ENCODE results near the gene NPHP4. TPM values are rescaled to one million over a fixed set of nuclear protein-coding genes. Genes with fewer than 3 reads are reported as not detected.

Gene NPHP4
- total and polyA plus RNA-seq, 2 donors (not counting 3 experiments of a cell fraction or from before 2014, with no cell fraction given), result 4.4 to 11.7 TPM

DNA sequence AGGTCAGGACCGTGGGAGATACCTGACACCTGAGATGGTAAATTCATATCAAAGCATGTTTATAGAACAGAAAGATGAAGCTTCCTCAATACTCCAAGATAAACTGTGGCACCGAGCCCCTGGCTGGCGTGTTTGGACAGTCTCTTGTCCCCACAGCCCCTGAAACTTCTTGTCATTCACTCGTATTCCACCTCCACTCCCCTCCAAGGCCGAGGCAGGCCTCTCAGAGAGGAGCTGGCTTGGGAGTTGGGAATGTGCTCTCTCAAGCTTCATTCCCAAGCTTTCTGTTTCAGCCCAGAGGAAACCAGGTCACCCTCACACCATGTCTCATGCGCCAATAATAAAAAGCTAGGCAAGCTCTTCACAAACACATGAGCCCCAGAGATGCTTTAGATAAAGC, 86.1 kb downstream of the NPHP4 start:
- CTCF ChIA-PET, result no interaction called here
- TF ChIP-seq MAX (IDR thresholded peaks at IDR 0.05; ENCODE audit: insufficient read depth, insufficient read length), result no peak
- TF ChIP-seq POLR2A (IDR thresholded peaks at IDR 0.05; ENCODE audit: low read depth, low read length), result no peak
- TF ChIP-seq MYC (IDR thresholded peaks at IDR 0.05; ENCODE audit: low read depth, low read length), result no peak
- no peak for TF ChIP-seq POLR2AphosphoS5 (IDR thresholded peaks at IDR 0.05; ENCODE audit: insufficient read depth, low read depth, low read length)
- Histone ChIP-seq H2AFZ (ENCODE audit: low read depth, low read length) (no peak overlapping the region), H3K79me2 (ENCODE audit: control insufficient read depth, insufficient read depth, low read length) (no peaks in the 10 kb centered on the region), H3K4me3 (replicated peaks in 1 of 3; ENCODE audit: insufficient read depth in 1 of 3, low read depth in 1 of 3, low read length in 3 of 3) (no peak overlapping the region), H3K4me1 (ENCODE audit: control insufficient read depth, extremely low read depth, insufficient read depth, low read length) (no peaks in the 10 kb centered on the region), H3K27me3 (ENCODE audit: control insufficient read depth in 2 of 2, insufficient read depth in 2 of 2, low read length in 2 of 2) (no peaks in the 10 kb centered on the region), H3K36me3 (ENCODE audit: control insufficient read depth in 2 of 2, extremely low read depth in 1 of 2, insufficient read depth in 2 of 2, low read length in 2 of 2) (no peaks in the 10 kb centered on the region), H4K20me1 (replicated peaks; ENCODE audit: control insufficient read depth, extremely low read depth, insufficient read depth, low read length) (no peaks in the 10 kb centered on the region), H3K9ac (replicated peaks; ENCODE audit: extremely low read depth, insufficient read depth, low read length) (no peak overlapping the region), H3K4me2 (ENCODE audit: insufficient read depth, low read length) (no peak overlapping the region), H3K27ac (ENCODE audit: insufficient read depth, low read depth, low read length) (no peak overlapping the region), H3K9me3 (replicated peaks; ENCODE audit: control insufficient read depth, insufficient read depth, low read length) (no peaks in the 10 kb centered on the region), H3K9me1 (replicated peaks; ENCODE audit: control insufficient read depth, extremely low read depth, insufficient read depth, low read length) (no peaks in the 10 kb centered on the region)
- BruUV-seq (replicated peaks), result no TSS peak
- FAIRE-seq (no peak), DNase-seq (ENCODE audit: low read depth, low spot score) (no peak)
- POLR2A ChIA-PET, result no interaction called here
- intact Hi-C loops (cut with micrococcal nuclease) (no loop called here), dilution Hi-C loops (cut with MboI; ENCODE audit: extremely low pct_ligation_motif_present, low sequenced_read_pairs) (no loop called here)

DNA sequence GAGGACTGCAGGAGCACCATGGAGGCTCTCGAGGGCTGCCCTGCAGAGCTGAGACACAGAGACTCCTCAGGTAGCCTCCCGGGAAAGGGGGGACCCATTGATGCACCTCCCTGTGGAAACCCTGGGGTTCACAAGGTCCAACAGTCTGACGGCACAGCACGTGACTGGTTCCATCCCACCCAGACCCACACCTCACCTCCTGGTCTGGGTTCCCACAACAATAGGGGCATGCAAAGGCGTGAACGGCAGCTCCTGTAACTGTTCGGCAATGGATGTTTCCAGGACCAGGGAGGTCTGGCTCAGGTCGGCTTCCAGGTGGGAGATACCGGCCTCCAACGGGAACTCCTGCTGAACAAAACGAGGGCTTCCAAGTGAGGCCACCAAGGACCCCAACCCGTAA, 86.8 kb downstream of the NPHP4 start:
- Histone ChIP-seq H3K27ac (ENCODE audit: insufficient read depth, low read depth, low read length) (no peak overlapping the region), H3K79me2 (ENCODE audit: control insufficient read depth, insufficient read depth, low read length) (no peaks in the 10 kb centered on the region), H3K4me2 (ENCODE audit: insufficient read depth, low read length) (no peak overlapping the region), H3K4me3 (replicated peaks in 1 of 3; ENCODE audit: insufficient read depth in 1 of 3, low read depth in 1 of 3, low read length in 3 of 3) (no peak overlapping the region), H4K20me1 (replicated peaks; ENCODE audit: control insufficient read depth, extremely low read depth, insufficient read depth, low read length) (no peaks in the 10 kb centered on the region), H3K9me3 (replicated peaks; ENCODE audit: control insufficient read depth, insufficient read depth, low read length) (no peaks in the 10 kb centered on the region), H3K4me1 (ENCODE audit: control insufficient read depth, extremely low read depth, insufficient read depth, low read length) (no peaks in the 10 kb centered on the region), H3K36me3 (ENCODE audit: control insufficient read depth in 2 of 2, extremely low read depth in 1 of 2, insufficient read depth in 2 of 2, low read length in 2 of 2) (no peaks in the 10 kb centered on the region), H2AFZ (ENCODE audit: low read depth, low read length) (no peak overlapping the region), H3K9me1 (replicated peaks; ENCODE audit: control insufficient read depth, extremely low read depth, insufficient read depth, low read length) (no peaks in the 10 kb centered on the region), H3K9ac (replicated peaks; ENCODE audit: extremely low read depth, insufficient read depth, low read length) (no peak overlapping the region), H3K27me3 (ENCODE audit: control insufficient read depth in 2 of 2, insufficient read depth in 2 of 2, low read length in 2 of 2) (no peaks in the 10 kb centered on the region)
- FAIRE-seq, result no peak
- ChIA-PET CTCF (no interaction called here), POLR2A (no interaction called here)
- BruUV-seq (replicated peaks), result no TSS peak
- dilution Hi-C loops (cut with MboI; ENCODE audit: extremely low pct_ligation_motif_present, low sequenced_read_pairs) (no loop called here), intact Hi-C loops (cut with micrococcal nuclease) (no loop called here)
- DNase-seq (ENCODE audit: low read depth, low spot score), result no peak
- TF ChIP-seq POLR2A (IDR thresholded peaks at IDR 0.05; ENCODE audit: low read depth, low read length) (no peak), FOS (IDR thresholded peaks at IDR 0.05; ENCODE audit: borderline replicate concordance, insufficient read depth, low read length) (no peak), JUN (IDR thresholded peaks at IDR 0.05; ENCODE audit: borderline replicate concordance, insufficient read depth, insufficient read length, low read depth) (no peak), MAX (IDR thresholded peaks at IDR 0.05; ENCODE audit: insufficient read depth, insufficient read length) (no peak), CTCF (IDR thresholded peaks at IDR 0.05; ENCODE audit: extremely low read depth in 1 of 2, insufficient read depth in 1 of 2, low read depth in 1 of 2, low read length in 2 of 2) (no peak), EZH2 (IDR thresholded peaks at IDR 0.05; ENCODE audit: borderline replicate concordance, low read depth, low read length, severe bottlenecking) (no peak), MYC (IDR thresholded peaks at IDR 0.05; ENCODE audit: low read depth, low read length) (no peak), POLR2AphosphoS5 (IDR thresholded peaks at IDR 0.05; ENCODE audit: insufficient read depth, low read depth, low read length) (no peak), GATA2 (IDR thresholded peaks at IDR 0.05; ENCODE audit: insufficient read depth, insufficient read length, low read depth, low read length) (no peak)

Data from endothelial cell of umbilical vein (primary cell).